Left ventricle myocardium inferior (tissue), 1 donor: Measurements from ENCODE around the gene PXDN. TPM values are rescaled to one million over a fixed set of nuclear protein-coding genes. Genes with fewer than 3 reads are reported as not detected.
A peak's percentile ranks its signal among the peaks of the same experiment; 100 is the strongest.

ENCODE experiments used
- DNase-seq: peaks from one replicate; pipeline ENCODE4 v3.0.0-alpha.2; 2020
- H3K27ac ChIP-seq: fragments of 200-600 bp; replicated peaks from 2 replicates; pipeline ENCODE4 v1.8.0; 2021
- H3K27me3 ChIP-seq: fragments of 200-600 bp; 2 replicates; pipeline ENCODE4 v1.8.0; 2021; ENCODE audit warnings: low read depth
- H3K36me3 ChIP-seq: fragments of 200-600 bp; 2 replicates; pipeline ENCODE4 v1.8.0; 2021
- H3K4me1 ChIP-seq: fragments of 200-600 bp; 2 replicates; pipeline ENCODE4 v1.8.0; 2021
- H3K4me3 ChIP-seq: fragments of 200-600 bp; 2 replicates; pipeline ENCODE4 v1.8.0; 2021; ENCODE audit warnings: mild to moderate bottlenecking, moderate library complexity
- H3K9me3 ChIP-seq: fragments of 200-600 bp; replicated peaks from 2 replicates; pipeline ENCODE4 v1.8.0; 2021
- CTCF ChIP-seq: fragments of 200-600 bp; IDR thresholded peaks from 2 replicates; pipeline ENCODE4 v1.8.0; 2021; ENCODE audit warnings: antibody characterized with exemption, mild to moderate bottlenecking, borderline replicate concordance
- intact Hi-C: fragments of 100-400 bp; cut with micrococcal nuclease; formaldehyde crosslinking; loops from one replicate; pipeline ENCODE4 v1.11.0; 2022
- total RNA-seq: library from RNA; stranded (reverse); fragmentation: NEBNext Ultra II Directional; extraction: Animal tissue kit (Norgen Biotek cat#: 25700); gene quantifications from one replicate; pipeline ENCODE4 v1.2.1, GENCODE V29; 2021
- donor health status: DM: no; HTN: yes; CAD: no; lungs with severe emphysema.

The PXDN gene
- total RNA-seq, 1 donor from 2014 or later = 15.7 TPM

GRCh38 chr2:1631292-1632001, 112.9 kb downstream of the PXDN start:
- DNase-seq = no peak
- H3K27ac ChIP-seq = no peak overlapping the region
- no peak overlapping the region for H3K4me3 ChIP-seq
- intact Hi-C loops = no loop called here
- peaks cover 9% of the 10 kb centered on the region for H3K4me1 ChIP-seq
- peaks cover 14% of the 10 kb centered on the region for H3K9me3 ChIP-seq
- H3K27me3 ChIP-seq = peaks cover 14% of the 10 kb centered on the region
- no peak for TF ChIP-seq CTCF
- peaks cover 59% of the 10 kb centered on the region for H3K36me3 ChIP-seq

- DNase-seq = no peak
These were observed 115.4 kb downstream of the PXDN start for GRCh38 chr2:1628893-1629292.

DNA sequence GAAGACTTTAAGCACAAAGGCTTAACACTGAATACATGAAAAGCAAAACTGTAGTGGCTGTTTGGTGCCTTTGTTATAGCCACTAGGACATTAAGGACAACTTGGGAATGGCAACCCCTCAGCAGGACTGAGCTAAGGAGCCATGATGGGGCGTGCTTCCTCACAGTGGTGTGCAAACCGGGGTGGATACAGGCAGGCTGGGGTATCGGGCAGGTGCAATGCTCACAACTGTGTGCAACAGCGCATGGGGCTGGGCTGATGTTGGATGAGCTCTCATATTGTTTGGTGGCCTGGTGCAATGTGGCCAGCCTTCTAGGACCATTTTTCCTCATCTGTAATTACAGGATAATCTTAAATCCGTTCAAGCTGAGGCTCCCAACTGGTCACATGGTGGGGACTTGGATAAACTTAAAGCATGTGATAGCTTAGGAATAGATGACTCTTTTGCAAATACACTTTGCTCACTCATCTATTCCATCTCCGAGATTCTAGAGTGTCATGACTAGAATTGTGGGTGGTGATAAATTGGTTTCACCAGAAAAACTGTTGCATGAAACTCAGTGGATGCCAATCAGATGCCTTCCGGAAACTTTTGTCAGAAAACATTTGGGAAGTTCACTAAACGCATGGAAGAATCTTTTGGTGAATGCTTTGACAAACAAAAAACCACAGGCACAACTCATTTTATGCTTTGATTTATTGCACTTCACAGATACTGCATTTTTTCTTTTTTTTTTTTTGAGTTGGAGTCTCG, 116.5 kb downstream of the PXDN start:
- H3K4me1 ChIP-seq = peaks cover 25% of the 10 kb centered on the region
- no peak for TF ChIP-seq CTCF
- intact Hi-C loops = no loop called here
- no peak for DNase-seq
- H3K9me3 ChIP-seq = peaks cover 14% of the 10 kb centered on the region
- H3K4me3 ChIP-seq = no peak overlapping the region
- peaks cover 23% of the 10 kb centered on the region for H3K36me3 ChIP-seq
- H3K27me3 ChIP-seq = peaks cover 11% of the 10 kb centered on the region
- H3K27ac ChIP-seq = no peak overlapping the region

More at GRCh38 chr2:1628893-1629292, 115.4 kb downstream of the PXDN start:
- peaks cover 33% of the 10 kb centered on the region for H3K36me3 ChIP-seq
- H3K9me3 ChIP-seq = peaks cover 14% of the 10 kb centered on the region
- H3K4me3 ChIP-seq = no peak overlapping the region
- TF ChIP-seq CTCF = no peak
- H3K27ac ChIP-seq = peak overlapping the region; percentile 19
- peaks cover 11% of the 10 kb centered on the region for H3K27me3 ChIP-seq
- peaks cover 25% of the 10 kb centered on the region for H3K4me1 ChIP-seq
- intact Hi-C loops = no loop called here

DNA sequence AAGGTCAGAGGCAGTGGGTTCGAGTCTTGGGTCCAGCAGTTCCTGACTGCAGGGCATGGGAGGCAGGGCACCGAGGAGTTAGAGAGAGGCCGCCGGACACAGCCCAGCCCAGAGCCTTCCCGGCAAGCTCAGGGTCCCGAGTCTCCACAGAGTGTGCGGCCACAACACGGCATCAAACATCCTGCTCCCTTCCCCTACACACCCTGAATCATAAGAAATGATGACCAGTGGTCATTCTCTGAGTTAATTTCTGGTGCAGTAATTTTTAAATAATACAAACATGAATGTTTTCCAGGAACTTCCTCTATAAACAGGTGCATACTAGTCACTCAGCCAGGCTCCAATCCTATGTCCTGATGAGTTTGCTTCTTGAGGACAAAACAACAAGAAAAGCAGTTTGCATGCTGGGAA, 118.0 kb downstream of the PXDN start:
- Histone ChIP-seq H3K9me3 (peaks cover 14% of the 10 kb centered on the region), H3K36me3 (peaks cover 19% of the 10 kb centered on the region), H3K4me3 (no peak overlapping the region), H3K27ac (no peak overlapping the region), H3K4me1 (peaks cover 16% of the 10 kb centered on the region), H3K27me3 (peaks cover 4% of the 10 kb centered on the region)
- no peak for DNase-seq
- intact Hi-C loops = no loop called here
- no peak for TF ChIP-seq CTCF

- peak overlapping the region; percentile 12 for H3K27ac ChIP-seq
- peaks cover 14% of the 10 kb centered on the region for H3K9me3 ChIP-seq
- H3K27me3 ChIP-seq = peaks cover 4% of the 10 kb centered on the region
- intact Hi-C loops = no loop called here
- no peak overlapping the region for H3K4me3 ChIP-seq
- peaks cover 15% of the 10 kb centered on the region for H3K36me3 ChIP-seq
- no peak for DNase-seq
- peaks cover 16% of the 10 kb centered on the region for H3K4me1 ChIP-seq
- no peak for TF ChIP-seq CTCF
These were observed 118.9 kb downstream of the PXDN start for GRCh38 chr2:1625281-1626001.
